Germinal center (tissue), 1 donor: ENCODE results near the gene SCRN1.

Source experiments
- DNase-seq: peaks from one replicate; pipeline ENCODE4 v3.0.0; 2012; ENCODE audit warnings: mixed read lengths, low spot score

SCRN1 gene

GRCh38 chr7:29926741-29927140, 62.9 kb downstream of the SCRN1 start:
- no peak for DNase-seq

GRCh38 chr7:29926216-29926615, 63.4 kb downstream of the SCRN1 start:
- no peak for DNase-seq

GRCh38 chr7:29924684-29925083, 64.9 kb downstream of the SCRN1 start:
- DNase-seq = no peak

- no peak for DNase-seq
These were observed 65.6 kb downstream of the SCRN1 start for GRCh38 chr7:29924006-29924405.

- no peak for DNase-seq
These were observed 66.5 kb downstream of the SCRN1 start for GRCh38 chr7:29922921-29923700.

GRCh38 chr7:29921404-29922010, 68.1 kb downstream of the SCRN1 start:
- DNase-seq = peak; percentile 47

GRCh38 chr7:29920491-29920890, 69.1 kb downstream of the SCRN1 start:
- no peak for DNase-seq

GRCh38 chr7:29919790-29920189, 69.8 kb downstream of the SCRN1 start:
- no peak for DNase-seq

GRCh38 chr7:29918850-29919249, 70.8 kb downstream of the SCRN1 start:
- DNase-seq = no peak

- no peak for DNase-seq
These were observed 72.0 kb downstream of the SCRN1 start for GRCh38 chr7:29917641-29918040.

- DNase-seq = no peak
These were observed 74.0 kb downstream of the SCRN1 start for GRCh38 chr7:29915481-29916215.

GRCh38 chr7:29914180-29914579, 75.4 kb downstream of the SCRN1 start:
- DNase-seq = no peak

GRCh38 chr7:29906200-29907022, 83.2 kb downstream of the SCRN1 start:
- no peak for DNase-seq

- DNase-seq = no peak
These were observed 88.9 kb downstream of the SCRN1 start for GRCh38 chr7:29900745-29901144.

GRCh38 chr7:29898301-29898700, 91.3 kb downstream of the SCRN1 start:
- no peak for DNase-seq

- no peak for DNase-seq
These were observed 92.8 kb downstream of the SCRN1 start for GRCh38 chr7:29896685-29897411.

GRCh38 chr7:29895559-29895958, 94.0 kb downstream of the SCRN1 start:
- DNase-seq = no peak

GRCh38 chr7:29894256-29894655, 95.3 kb downstream of the SCRN1 start:
- DNase-seq = no peak

- no peak for DNase-seq
These were observed 96.1 kb downstream of the SCRN1 start for GRCh38 chr7:29893351-29893965.

GRCh38 chr7:29892231-29892630, 97.4 kb downstream of the SCRN1 start:
- no peak for DNase-seq

GRCh38 chr7:29891766-29892165, 97.8 kb downstream of the SCRN1 start:
- DNase-seq = no peak
